Fibroblast of lung (primary cell): ENCODE data around the gene MAP3K4. TPM values are rescaled to one million over a fixed set of nuclear protein-coding genes. Genes with fewer than 3 reads are reported as not detected.

Experiments used
- DNase-seq, 2 donors: peaks; one replicate each; pipeline versions ENCODE4 v3.0.0 to v3.0.0-alpha.2; 2010; ENCODE audit warnings: low read depth in 2 of 2
- H2AFZ ChIP-seq: 2 replicates; pipeline ENCODE4 v1.5.1; 2012; ENCODE audit warnings: low read length, control low read depth, inconsistent platforms
- H3K27ac ChIP-seq: 2 replicates; pipeline ENCODE4 v1.5.1; 2011; ENCODE audit warnings: low read length, control low read depth; ENCODE audit not compliant: insufficient read depth
- H3K27me3 ChIP-seq: 2 replicates; pipeline ENCODE4 v1.5.1; 2011; ENCODE audit warnings: mild to moderate bottlenecking, low read length; ENCODE audit not compliant: control insufficient read depth, insufficient read depth
- H3K36me3 ChIP-seq: 2 replicates; pipeline ENCODE4 v1.5.1; 2011; ENCODE audit warnings: low read length; ENCODE audit not compliant: control insufficient read depth, insufficient read depth
- H3K4me1 ChIP-seq: 2 replicates; pipeline ENCODE4 v1.5.1; 2011; ENCODE audit warnings: low read length; ENCODE audit not compliant: control insufficient read depth, insufficient read depth; ENCODE audit errors: extremely low read depth
- H3K4me2 ChIP-seq: 2 replicates; pipeline ENCODE4 v1.5.1; 2011; ENCODE audit warnings: low read length, control low read depth; ENCODE audit not compliant: insufficient read depth; ENCODE audit errors: extremely low read depth
- H3K4me3 ChIP-seq, 4 experiments: fragments of 200-600 bp in 1 of 4; sonication (generic) in 1 of 4; replicated peaks in 1 of 4; 2 replicates each; pipeline ENCODE4 v1.5.1; 2011 to 2016; ENCODE audit warnings: low read length in 4 of 4, low read depth in 3 of 4, mild to moderate bottlenecking in 3 of 4, control low read depth in 2 of 4, inconsistent platforms in 1 of 4, mixed read lengths in 1 of 4; ENCODE audit not compliant: insufficient read depth in 1 of 4; ENCODE audit errors: control extremely low read depth in 1 of 4
- H3K79me2 ChIP-seq: 2 replicates; pipeline ENCODE4 v1.5.1; 2012; ENCODE audit warnings: mild to moderate bottlenecking, low read length, inconsistent platforms; ENCODE audit not compliant: control insufficient read depth, insufficient read depth
- H3K9ac ChIP-seq: 2 replicates; pipeline ENCODE4 v1.5.1; 2011; ENCODE audit warnings: mild to moderate bottlenecking, low read length, control low read depth; ENCODE audit not compliant: insufficient read depth
- H3K9me3 ChIP-seq: 2 replicates; pipeline ENCODE4 v1.5.1; 2012; ENCODE audit warnings: low read depth, low read length; ENCODE audit not compliant: control insufficient read depth, insufficient read depth
- H4K20me1 ChIP-seq: 2 replicates; pipeline ENCODE4 v1.5.1; 2011; ENCODE audit warnings: low read length; ENCODE audit not compliant: control insufficient read depth, insufficient read depth; ENCODE audit errors: extremely low read depth
- CTCF ChIP-seq, 2 donors: IDR thresholded peaks in 1 of 2; conservative IDR thresholded peaks in 1 of 2; 1 replicate in 1 of 2; 2 replicates in 1 of 2; pipeline ENCODE4 v1.5.1; 2011 to 2012; ENCODE audit warnings: low read length in 2 of 2, control low read depth in 1 of 2, inconsistent platforms in 1 of 2, low read depth in 1 of 2, mild to moderate bottlenecking in 1 of 2
- EZH2 ChIP-seq: IDR thresholded peaks from 2 replicates; pipeline ENCODE4 v1.5.1; 2012; ENCODE audit warnings: low read length, control low read depth, mild to moderate bottlenecking; ENCODE audit errors: missing control alignments
- polyA plus RNA-seq, 2 donors: library from polyadenylated mRNA; depleted of rRNA in 1 of 2; stranded (reverse) in 1 of 2; unstranded in 1 of 2; fragments of >200 nt; gene quantifications; 2 replicates each; pipeline ENCODE4 v1.2.1, GENCODE V29; 2011 to 2012; ENCODE audit warnings: missing spikeins in 1 of 2
- total RNA-seq: library from RNA; depleted of rRNA; stranded (reverse); fragments of >200 nt; gene quantifications from 2 replicates; pipeline ENCODE4 v1.2.1, GENCODE V29; 2014

Gene MAP3K4
- total and polyA plus RNA-seq, 2 donors (not counting 1 experiment from before 2014, with no cell fraction given): 9.1 to 44.4 TPM

- no peak overlapping the region for H3K4me3 ChIP-seq
- no peaks in the 10 kb centered on the region for H3K79me2 ChIP-seq
- H3K27me3 ChIP-seq: no peaks in the 10 kb centered on the region
- no peak overlapping the region for H3K9ac ChIP-seq
- DNase-seq: no peak
- no peaks in the 10 kb centered on the region for H3K4me1 ChIP-seq
- no peak overlapping the region for H3K4me2 ChIP-seq
- no peaks in the 10 kb centered on the region for H4K20me1 ChIP-seq
- no peaks in the 10 kb centered on the region for H3K36me3 ChIP-seq
- TF ChIP-seq EZH2: no peak
- no peak for TF ChIP-seq CTCF (conservative IDR thresholded peaks at IDR 0.05 in 1 of 2, IDR thresholded peaks at IDR 0.05 in 1 of 2; ENCODE audit: low read depth in 1 of 2, low read length in 2 of 2)
- H3K27ac ChIP-seq: no peak overlapping the region
- no peaks in the 10 kb centered on the region for H3K9me3 ChIP-seq
- H2AFZ ChIP-seq: no peak overlapping the region
These were observed 152.3 kb downstream of the MAP3K4 start for GRCh38 chr6:161143663-161144430.

GRCh38 chr6:161150136-161150535 is 158.6 kb downstream of the MAP3K4 start:
- H4K20me1 ChIP-seq: no peaks in the 10 kb centered on the region
- H3K4me2 ChIP-seq: no peak overlapping the region
- no peak for DNase-seq
- no peaks in the 10 kb centered on the region for H3K9me3 ChIP-seq
- no peaks in the 10 kb centered on the region for H3K36me3 ChIP-seq
- H3K27me3 ChIP-seq: no peaks in the 10 kb centered on the region
- no peak overlapping the region for H3K4me3 ChIP-seq
- TF ChIP-seq EZH2 (no peak), CTCF (conservative IDR thresholded peaks at IDR 0.05 in 1 of 2, IDR thresholded peaks at IDR 0.05 in 1 of 2; ENCODE audit: low read depth in 1 of 2, low read length in 2 of 2) (no peak)
- no peak overlapping the region for H3K9ac ChIP-seq
- H3K27ac ChIP-seq: no peak overlapping the region
- no peaks in the 10 kb centered on the region for H3K4me1 ChIP-seq
- no peak overlapping the region for H2AFZ ChIP-seq
- H3K79me2 ChIP-seq: no peaks in the 10 kb centered on the region

GRCh38 chr6:161150566-161150965 is 159.0 kb downstream of the MAP3K4 start:
- no peak for TF ChIP-seq CTCF (conservative IDR thresholded peaks at IDR 0.05 in 1 of 2, IDR thresholded peaks at IDR 0.05 in 1 of 2; ENCODE audit: low read depth in 1 of 2, low read length in 2 of 2)
- TF ChIP-seq EZH2: no peak
- H3K27ac ChIP-seq: no peak overlapping the region
- H3K27me3 ChIP-seq: no peaks in the 10 kb centered on the region
- no peaks in the 10 kb centered on the region for H3K9me3 ChIP-seq
- H3K4me2 ChIP-seq: no peak overlapping the region
- DNase-seq: no peak
- no peak overlapping the region for H3K4me3 ChIP-seq
- no peak overlapping the region for H2AFZ ChIP-seq
- no peaks in the 10 kb centered on the region for H3K36me3 ChIP-seq
- no peaks in the 10 kb centered on the region for H3K79me2 ChIP-seq
- H3K4me1 ChIP-seq: no peaks in the 10 kb centered on the region
- H3K9ac ChIP-seq: no peak overlapping the region
- H4K20me1 ChIP-seq: no peaks in the 10 kb centered on the region
